Measurements from ENCODE around the gene NT5C2.
"Not testable (repeated sequence)": the region's sequence is repeated elsewhere in the genome, so short reads cannot be mapped to it uniquely, and the experiment has no call there.

The NT5C2 gene

GRCh38 chr10:103175580-103176285, 17.3 kb downstream of the NT5C2 start:
- no peak for DNase-seq (ENCODE audit: low read depth)
- H3K4me3 ChIP-seq (ENCODE audit: low read length) = no peak overlapping the region
- TF ChIP-seq CTCF (IDR thresholded peaks at IDR 0.05; ENCODE audit: insufficient read depth, low read depth, low read length, missing control alignments) = no peak

GRCh38 chr10:103174324-103174723, 18.7 kb downstream of the NT5C2 start:
- not testable (repeated sequence) for DNase-seq (ENCODE audit: low read depth); H3K4me3 ChIP-seq (ENCODE audit: low read length)

GRCh38 chr10:103171278-103171677, 21.8 kb downstream of the NT5C2 start:
- DNase-seq (ENCODE audit: low read depth) = peak; percentile 77
- no peak for TF ChIP-seq CTCF (IDR thresholded peaks at IDR 0.05; ENCODE audit: insufficient read depth, low read depth, low read length, missing control alignments)
- H3K4me3 ChIP-seq (ENCODE audit: low read length) = no peak overlapping the region

- peak; percentile 90 for DNase-seq (ENCODE audit: low read depth)
- H3K4me3 ChIP-seq (ENCODE audit: low read length) = no peak overlapping the region
- TF ChIP-seq CTCF (IDR thresholded peaks at IDR 0.05; ENCODE audit: insufficient read depth, low read depth, low read length, missing control alignments) = no peak
These were observed 24.6 kb downstream of the NT5C2 start for GRCh38 chr10:103168438-103168837.

GRCh38 chr10:103167554-103167953, 25.5 kb downstream of the NT5C2 start:
- DNase-seq (ENCODE audit: low read depth); H3K4me3 ChIP-seq (ENCODE audit: low read length): not testable (repeated sequence)

GRCh38 chr10:103166523-103166922, 26.5 kb downstream of the NT5C2 start:
- no peak overlapping the region for H3K4me3 ChIP-seq (ENCODE audit: low read length)
- no peak for TF ChIP-seq CTCF (IDR thresholded peaks at IDR 0.05; ENCODE audit: insufficient read depth, low read depth, low read length, missing control alignments)
- no peak for DNase-seq (ENCODE audit: low read depth)

GRCh38 chr10:103163766-103164403, 29.2 kb downstream of the NT5C2 start:
- H3K4me3 ChIP-seq (ENCODE audit: low read length); DNase-seq (ENCODE audit: low read depth): not testable (repeated sequence)

GRCh38 chr10:103157246-103157645, 35.8 kb downstream of the NT5C2 start:
- H3K4me3 ChIP-seq (ENCODE audit: low read length) = no peak overlapping the region
- DNase-seq (ENCODE audit: low read depth) = no peak
- TF ChIP-seq CTCF (IDR thresholded peaks at IDR 0.05; ENCODE audit: insufficient read depth, low read depth, low read length, missing control alignments) = no peak
